Transverse colon (tissue), 4 donors: ENCODE results near the gene CEP76. TPM values are rescaled to one million over a fixed set of nuclear protein-coding genes. Genes with fewer than 3 reads are reported as not detected.
A peak's percentile ranks its signal among the peaks of the same experiment; 100 is the strongest.

Source experiments
- DNase-seq: peaks from one replicate; pipeline ENCODE4 v3.0.0-alpha.2; 2019
- H3K27ac ChIP-seq, 4 donors: fragments of 200-600 bp; sonication (generic); 2 replicates each; pipeline ENCODE4 v1.5.1; 2016 to 2018; ENCODE audit warnings: inconsistent platforms in 4 of 4
- H3K27me3 ChIP-seq: fragments of 200-600 bp; sonication (generic); 2 replicates; pipeline ENCODE4 v1.5.1; 2017; ENCODE audit warnings: inconsistent platforms
- H3K36me3 ChIP-seq, 4 donors: fragments of 200-600 bp; sonication (generic); 2 replicates each; pipeline ENCODE4 v1.5.1; 2017 to 2019; ENCODE audit warnings: inconsistent platforms in 4 of 4
- H3K4me1 ChIP-seq, 4 donors: fragments of 200-600 bp; sonication (generic); 2 replicates each; pipeline ENCODE4 v1.5.1; 2017 to 2020; ENCODE audit warnings: inconsistent platforms in 4 of 4
- H3K4me3 ChIP-seq, 4 donors: fragments of 200-600 bp; sonication (generic); 1 replicate in 1 of 4; 2 replicates in 3 of 4; pipeline versions ENCODE4 v1.5.1 to v1.6.1; 2017 to 2019; ENCODE audit warnings: inconsistent platforms in 4 of 4
- H3K9me3 ChIP-seq, 2 donors: fragments of 200-600 bp; sonication (generic); 2 replicates each; pipeline ENCODE4 v1.5.1; 2017 to 2019; ENCODE audit warnings: inconsistent platforms in 2 of 2
- EP300 ChIP-seq: sonication (generic); formaldehyde crosslinking; IDR thresholded peaks from one replicate; pipeline ENCODE4 v1.6.1; 2017; ENCODE audit warnings: antibody characterized with exemption, low read depth
- POLR2A ChIP-seq: fragments of 450-650 bp; IDR thresholded peaks from one replicate; pipeline ENCODE4 v1.6.1; 2016; ENCODE audit warnings: antibody characterized with exemption, mild to moderate bottlenecking, moderate library complexity
- POLR2AphosphoS5 ChIP-seq, 3 donors: sonication (generic); formaldehyde crosslinking; IDR thresholded peaks; one replicate each; pipeline ENCODE4 v1.6.1; 2016; ENCODE audit warnings: antibody characterized with exemption in 3 of 3
- WGBS, 2 donors: methylation state at CpG; one replicate each; pipeline ENCODE4 v1.1.5; 2018; ENCODE audit warnings: low coverage in 1 of 2; 5-methylcytosine and 5-hydroxymethylcytosine counted together
- in situ Hi-C, 4 donors: fragments of 200-750 bp; cut with MboI; loops; one replicate each; pipeline versions ENCODE4 v1.15.0 to v1.15.1; 2017; ENCODE audit warnings: low sequenced_read_pairs in 3 of 4, low pct_ligation_motif_present in 1 of 4, low pct_unique_long_range_greater_than_20kb in 1 of 4
- intact Hi-C: fragments of 100-400 bp; cut with DNase I; formaldehyde crosslinking; loops from one replicate; pipeline ENCODE4 v1.15.1; 2023; ENCODE audit warnings: low total_unique reads
- total RNA-seq, 4 donors: library from RNA; depleted of rRNA; stranded (reverse); fragments of >200 nt; gene quantifications; one replicate each; pipeline ENCODE4 v1.1.0, GENCODE V29; 2016
- TF ChIP-seq, protein P1 (sequence below), 5 experiments: fragments of 200-600 bp in 3 of 5; fragments of 450-650 bp in 2 of 5; sonication (generic) in 3 of 5; IDR thresholded peaks; 1 replicate in 2 of 5; 2 replicates in 3 of 5; pipeline ENCODE4 v1.5.1; 2016 to 2017; ENCODE audit warnings: antibody characterized with exemption in 5 of 5, inconsistent platforms in 3 of 5, mild to moderate bottlenecking in 2 of 5, moderate library complexity in 1 of 5

CEP76 gene
- total RNA-seq, 4 donors from 2014 or later: 7.6 to 23.7 (median 9.0) TPM

DNA sequence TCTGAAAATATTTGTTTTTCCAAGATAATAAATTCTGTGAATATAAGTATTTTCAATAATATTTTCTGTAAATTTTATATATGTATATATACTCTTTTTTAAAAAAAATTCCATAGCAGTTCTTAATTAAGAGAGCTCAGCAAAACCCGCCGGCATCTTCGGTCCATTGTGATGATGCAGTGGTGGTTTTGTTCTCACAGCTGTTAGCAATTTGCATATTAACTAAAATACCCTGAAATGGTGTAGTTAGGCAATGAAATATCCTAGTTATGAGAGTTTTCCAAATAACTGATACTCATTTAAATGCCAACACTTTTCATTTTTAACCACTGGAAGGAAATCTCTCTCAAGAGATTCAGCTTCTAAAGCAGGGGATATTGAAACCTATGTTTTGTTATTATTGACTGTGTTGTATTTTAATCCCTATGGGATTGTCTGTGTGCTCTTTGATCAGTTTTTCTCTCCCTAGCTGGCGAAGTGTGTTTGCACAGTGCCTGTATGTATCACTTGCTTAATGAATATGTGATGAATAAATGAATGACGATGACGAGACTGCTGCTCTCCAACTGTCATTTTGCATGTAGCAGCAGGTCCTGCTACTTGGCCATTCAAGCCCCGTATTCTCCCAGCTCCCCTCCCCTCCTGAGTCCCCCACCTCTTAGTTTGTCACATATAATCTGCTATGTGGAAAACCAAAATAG is 42.7 kb upstream of the CEP76 start:
- no peak overlapping the region for H3K27ac ChIP-seq
- 90 to 92% methylated on average over 7 of the region's 7 CpGs for WGBS, 2 donors
- intact Hi-C loops: no loop called here
- H3K4me3 ChIP-seq: no peak overlapping the region
- DNase-seq: no peak
- H3K27me3 ChIP-seq: no peaks in the 10 kb centered on the region
- H3K9me3 ChIP-seq: no peaks in the 10 kb centered on the region
- H3K36me3 ChIP-seq: no peaks in the 10 kb centered on the region
- TF ChIP-seq, protein P1, sequence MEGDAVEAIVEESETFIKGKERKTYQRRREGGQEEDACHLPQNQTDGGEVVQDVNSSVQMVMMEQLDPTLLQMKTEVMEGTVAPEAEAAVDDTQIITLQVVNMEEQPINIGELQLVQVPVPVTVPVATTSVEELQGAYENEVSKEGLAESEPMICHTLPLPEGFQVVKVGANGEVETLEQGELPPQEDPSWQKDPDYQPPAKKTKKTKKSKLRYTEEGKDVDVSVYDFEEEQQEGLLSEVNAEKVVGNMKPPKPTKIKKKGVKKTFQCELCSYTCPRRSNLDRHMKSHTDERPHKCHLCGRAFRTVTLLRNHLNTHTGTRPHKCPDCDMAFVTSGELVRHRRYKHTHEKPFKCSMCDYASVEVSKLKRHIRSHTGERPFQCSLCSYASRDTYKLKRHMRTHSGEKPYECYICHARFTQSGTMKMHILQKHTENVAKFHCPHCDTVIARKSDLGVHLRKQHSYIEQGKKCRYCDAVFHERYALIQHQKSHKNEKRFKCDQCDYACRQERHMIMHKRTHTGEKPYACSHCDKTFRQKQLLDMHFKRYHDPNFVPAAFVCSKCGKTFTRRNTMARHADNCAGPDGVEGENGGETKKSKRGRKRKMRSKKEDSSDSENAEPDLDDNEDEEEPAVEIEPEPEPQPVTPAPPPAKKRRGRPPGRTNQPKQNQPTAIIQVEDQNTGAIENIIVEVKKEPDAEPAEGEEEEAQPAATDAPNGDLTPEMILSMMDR (IDR thresholded peaks at IDR 0.05): no peak
- no peak for TF ChIP-seq EP300
- no peak for TF ChIP-seq POLR2AphosphoS5 (IDR thresholded peaks at IDR 0.05)
- TF ChIP-seq POLR2A: no peak
- H3K4me1 ChIP-seq: no peaks in the 10 kb centered on the region
- in situ Hi-C loops: loop anchor here in 3 of 4 donors (10.0 to 25.0 kb wide), 3 partner anchors 150 to 417 kb away; no protein-coding TSS in a partner anchor

DNA sequence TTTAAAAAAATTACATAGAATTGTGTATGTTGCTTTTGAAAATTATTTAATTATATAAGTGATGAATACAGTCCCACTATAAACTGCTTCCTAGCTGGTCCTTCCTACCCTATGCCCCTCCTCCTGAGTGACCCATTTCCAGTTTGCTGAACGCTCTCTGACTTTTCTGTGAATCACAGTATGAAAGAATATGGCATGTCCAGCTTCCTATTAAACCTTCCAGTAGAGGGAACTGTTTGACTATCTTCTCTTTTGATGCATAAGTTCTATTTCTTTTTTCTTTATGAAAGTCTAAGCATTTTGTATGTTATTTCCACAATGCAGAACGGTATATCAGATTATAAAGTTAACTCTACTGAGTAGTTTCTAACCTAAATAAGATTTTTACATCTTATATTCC is 41.6 kb upstream of the CEP76 start:
- intact Hi-C loops: no loop called here

DNA sequence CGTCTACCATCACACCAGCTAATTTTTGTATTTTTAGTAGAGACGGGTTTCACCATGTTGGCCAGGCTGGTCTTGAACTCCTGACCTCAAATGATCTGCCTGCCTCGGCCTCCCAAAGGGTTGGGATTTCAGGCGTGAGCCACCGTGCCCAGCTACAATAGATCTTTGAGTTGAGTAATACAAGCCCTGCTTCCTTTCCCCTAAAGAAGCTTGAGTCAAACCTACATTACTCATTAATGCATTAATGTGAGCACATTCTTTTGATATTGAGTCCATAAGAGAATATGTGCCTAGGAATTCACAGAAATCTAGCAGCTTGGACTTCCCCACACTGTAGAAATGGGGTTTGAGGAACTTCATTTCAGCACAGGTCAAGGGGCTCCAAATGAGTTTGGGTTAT is 39.9 kb upstream of the CEP76 start:
- no peaks in the 10 kb centered on the region for H3K9me3 ChIP-seq
- no peaks in the 10 kb centered on the region for H3K27me3 ChIP-seq
- no peaks in the 10 kb centered on the region for H3K4me1 ChIP-seq
- TF ChIP-seq, protein P1 (IDR thresholded peaks at IDR 0.05): no peak
- in situ Hi-C loops: loop anchor here in 3 of 4 donors (10.0 to 25.0 kb wide), 3 partner anchors 152 to 420 kb away; no protein-coding TSS in a partner anchor
- no peak for DNase-seq
- no peak overlapping the region for H3K4me3 ChIP-seq
- H3K27ac ChIP-seq: no peak overlapping the region
- H3K36me3 ChIP-seq: no peaks in the 10 kb centered on the region
- WGBS, 2 donors: 60 to 83% methylated on average over 5 of the region's 5 CpGs
- intact Hi-C loops: no loop called here

More for the DNA sequence above, 41.6 kb upstream of the CEP76 start:
- H3K27ac ChIP-seq: no peak overlapping the region
- DNase-seq: no peak
- H3K36me3 ChIP-seq: no peaks in the 10 kb centered on the region
- no peaks in the 10 kb centered on the region for H3K9me3 ChIP-seq
- H3K4me1 ChIP-seq: no peaks in the 10 kb centered on the region
- no peaks in the 10 kb centered on the region for H3K27me3 ChIP-seq
- no peak for TF ChIP-seq POLR2A
- TF ChIP-seq, protein P1 (IDR thresholded peaks at IDR 0.05): peak; percentile 47 to 54 (median 48)
- H3K4me3 ChIP-seq: no peak overlapping the region
- in situ Hi-C loops: loop anchor here in 3 of 4 donors (10.0 to 25.0 kb wide), 3 partner anchors 151 to 418 kb away; no protein-coding TSS in a partner anchor
- 0% methylated on average over 2 of the region's 2 CpGs for WGBS, 2 donors

DNA sequence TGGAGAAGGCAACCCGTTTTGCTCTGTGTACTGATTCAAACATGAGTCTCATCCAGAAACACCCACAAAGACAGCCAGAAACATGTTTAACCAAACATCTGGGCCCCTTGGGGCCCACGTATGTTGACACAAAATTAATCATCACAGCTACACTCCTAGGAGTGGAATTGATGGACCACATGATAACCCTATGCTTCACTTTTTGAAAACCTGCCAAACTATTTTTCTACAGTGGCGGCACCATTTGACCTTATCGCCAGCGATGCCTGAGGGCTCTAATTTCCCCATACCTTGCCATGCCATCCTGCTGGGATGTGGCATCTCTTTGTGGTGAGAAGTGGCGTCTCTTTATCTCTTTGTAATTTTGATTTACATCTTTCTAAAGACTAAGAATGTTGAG is 38.8 kb upstream of the CEP76 start:
- 79 to 89% methylated on average over 4 to 6 of the region's 6 CpGs for WGBS, 2 donors
- H3K27ac ChIP-seq: no peak overlapping the region
- intact Hi-C loops: no loop called here
- H3K27me3 ChIP-seq: no peaks in the 10 kb centered on the region
- no peak for DNase-seq
- no peaks in the 10 kb centered on the region for H3K36me3 ChIP-seq
- no peaks in the 10 kb centered on the region for H3K4me1 ChIP-seq
- TF ChIP-seq EP300 (no peak), POLR2AphosphoS5 (IDR thresholded peaks at IDR 0.05) (no peak), POLR2A (no peak)
- TF ChIP-seq, protein P1 (IDR thresholded peaks at IDR 0.05): no peak
- in situ Hi-C loops: loop anchor here in 3 of 4 donors (10.0 to 25.0 kb wide), 3 partner anchors 153 to 421 kb away; no protein-coding TSS in a partner anchor
- no peaks in the 10 kb centered on the region for H3K9me3 ChIP-seq
- H3K4me3 ChIP-seq: no peak overlapping the region
